Measurements from ENCODE around the gene ARHGDIG.

The ARHGDIG gene

GRCh38 chr16:269061-269796 is 11.2 kb upstream of the ARHGDIG start:
- TF ChIP-seq, protein P1, sequence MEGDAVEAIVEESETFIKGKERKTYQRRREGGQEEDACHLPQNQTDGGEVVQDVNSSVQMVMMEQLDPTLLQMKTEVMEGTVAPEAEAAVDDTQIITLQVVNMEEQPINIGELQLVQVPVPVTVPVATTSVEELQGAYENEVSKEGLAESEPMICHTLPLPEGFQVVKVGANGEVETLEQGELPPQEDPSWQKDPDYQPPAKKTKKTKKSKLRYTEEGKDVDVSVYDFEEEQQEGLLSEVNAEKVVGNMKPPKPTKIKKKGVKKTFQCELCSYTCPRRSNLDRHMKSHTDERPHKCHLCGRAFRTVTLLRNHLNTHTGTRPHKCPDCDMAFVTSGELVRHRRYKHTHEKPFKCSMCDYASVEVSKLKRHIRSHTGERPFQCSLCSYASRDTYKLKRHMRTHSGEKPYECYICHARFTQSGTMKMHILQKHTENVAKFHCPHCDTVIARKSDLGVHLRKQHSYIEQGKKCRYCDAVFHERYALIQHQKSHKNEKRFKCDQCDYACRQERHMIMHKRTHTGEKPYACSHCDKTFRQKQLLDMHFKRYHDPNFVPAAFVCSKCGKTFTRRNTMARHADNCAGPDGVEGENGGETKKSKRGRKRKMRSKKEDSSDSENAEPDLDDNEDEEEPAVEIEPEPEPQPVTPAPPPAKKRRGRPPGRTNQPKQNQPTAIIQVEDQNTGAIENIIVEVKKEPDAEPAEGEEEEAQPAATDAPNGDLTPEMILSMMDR (IDR thresholded peaks at IDR 0.05; ENCODE audit: borderline replicate concordance, insufficient read depth, low read depth, low read length): no peak

GRCh38 chr16:270381-271255 is 9.8 kb upstream of the ARHGDIG start:
- TF ChIP-seq, protein P1 (IDR thresholded peaks at IDR 0.05; ENCODE audit: borderline replicate concordance, insufficient read depth, low read depth, low read length): no peak
- no peak overlapping the region for H3K4me3 ChIP-seq (ENCODE audit: low read depth, low read length)

More at GRCh38 chr16:269061-269796, 11.2 kb upstream of the ARHGDIG start:
- H3K4me3 ChIP-seq (ENCODE audit: low read depth, low read length): no peak overlapping the region

DNA sequence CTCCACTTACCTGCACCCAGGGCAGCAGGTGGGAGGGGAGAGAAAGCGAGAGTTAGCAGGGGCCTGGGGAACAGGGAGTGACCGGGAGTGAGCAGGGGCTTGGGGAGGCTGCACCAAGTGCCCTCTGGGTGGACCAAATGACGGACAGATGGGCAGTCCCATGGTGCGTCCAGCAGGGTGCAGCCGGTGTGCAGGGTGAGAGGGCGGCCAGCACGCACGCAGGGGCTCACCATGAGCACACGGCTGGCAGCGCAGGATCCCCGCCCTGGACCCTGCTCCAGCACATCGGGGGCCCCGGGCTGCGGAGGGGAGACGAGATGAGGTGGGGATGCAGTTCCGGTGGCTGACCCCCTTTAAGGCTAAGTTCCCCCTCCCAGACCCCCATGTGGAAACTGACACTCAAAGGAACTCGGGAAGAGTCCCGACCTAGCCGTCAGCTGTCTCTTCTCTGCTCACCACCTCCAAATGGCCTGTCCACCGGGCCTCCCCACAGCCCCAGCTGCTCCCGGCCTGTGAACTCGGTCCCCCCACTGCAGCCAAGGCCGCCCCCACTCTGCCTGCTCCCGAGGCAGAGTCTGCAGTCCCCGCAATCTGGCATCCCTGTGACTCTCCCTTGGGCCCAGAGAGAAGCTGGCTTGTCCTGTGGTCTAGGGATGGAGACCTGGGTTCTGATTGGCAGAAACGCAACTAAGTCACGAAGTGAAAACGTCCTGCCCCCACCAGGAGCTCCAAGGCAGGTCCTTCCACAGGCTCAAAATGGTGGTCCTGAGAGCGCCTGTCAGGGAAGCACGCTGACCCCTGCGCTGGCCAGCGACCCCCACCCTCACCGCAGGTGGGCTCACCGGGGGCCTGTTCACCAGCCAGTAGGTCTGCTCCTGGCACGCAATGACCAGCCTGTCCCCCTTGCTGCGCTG is 7.5 kb upstream of the ARHGDIG start:
- TF ChIP-seq, protein P1 (IDR thresholded peaks at IDR 0.05; ENCODE audit: borderline replicate concordance, insufficient read depth, low read depth, low read length): no peak
- no peak overlapping the region for H3K4me3 ChIP-seq (ENCODE audit: low read depth, low read length)

GRCh38 chr16:273547-274421 is 6.6 kb upstream of the ARHGDIG start:
- TF ChIP-seq, protein P1 (IDR thresholded peaks at IDR 0.05; ENCODE audit: borderline replicate concordance, insufficient read depth, low read depth, low read length): no peak

GRCh38 chr16:275041-275641 is 5.2 kb upstream of the ARHGDIG start:
- TF ChIP-seq, protein P1 (IDR thresholded peaks at IDR 0.05; ENCODE audit: borderline replicate concordance, insufficient read depth, low read depth, low read length): no peak
- no peak overlapping the region for H3K4me3 ChIP-seq (ENCODE audit: low read depth, low read length)

More at GRCh38 chr16:273547-274421, 6.6 kb upstream of the ARHGDIG start:
- no peak overlapping the region for H3K4me3 ChIP-seq (ENCODE audit: low read depth, low read length)

Data from GM12875 (cell line).